ENCODE data around the gene MAP2K7.
"Not testable (repeated sequence)": the region's sequence is repeated elsewhere in the genome, so short reads cannot be mapped to it uniquely, and the experiment has no call there.

The MAP2K7 gene

GRCh38 chr19:7932276-7932929 lies 28.7 kb downstream of the MAP2K7 start:
- DNase-seq: no peak

GRCh38 chr19:7932930-7933300 lies 29.2 kb downstream of the MAP2K7 start:
- no peak for DNase-seq

GRCh38 chr19:7933411-7933810 lies 29.7 kb downstream of the MAP2K7 start:
- no peak for DNase-seq

GRCh38 chr19:7933828-7934725 lies 30.4 kb downstream of the MAP2K7 start:
- no peak for DNase-seq

- DNase-seq: no peak
Observed at GRCh38 chr19:7934766-7935165, 31.1 kb downstream of the MAP2K7 start.

- no peak for DNase-seq
Observed at GRCh38 chr19:7940841-7941240, 37.2 kb downstream of the MAP2K7 start.

- no peak for DNase-seq
Observed at GRCh38 chr19:7941895-7942596, 38.4 kb downstream of the MAP2K7 start.

- DNase-seq: no peak
Observed at GRCh38 chr19:7942981-7943443, 39.3 kb downstream of the MAP2K7 start.

- DNase-seq: peak; percentile 99
Observed at GRCh38 chr19:7943444-7944176, 39.9 kb downstream of the MAP2K7 start, which contains the start of gene TIMM44. TIMM44 (minus strand) TSS chr19:7943666; CDS start chr19:7943651, 15 bp downstream.

- peak; percentile 68 for DNase-seq
Observed at GRCh38 chr19:7944177-7944761, 40.6 kb downstream of the MAP2K7 start.

GRCh38 chr19:7947939-7948338 lies 44.3 kb downstream of the MAP2K7 start:
- no peak for DNase-seq

GRCh38 chr19:7953060-7953459 lies 49.4 kb downstream of the MAP2K7 start:
- DNase-seq: no peak

- DNase-seq: no peak
Observed at GRCh38 chr19:7953576-7953975, 49.9 kb downstream of the MAP2K7 start.

GRCh38 chr19:7955696-7956095 lies 52.0 kb downstream of the MAP2K7 start:
- DNase-seq: no peak

- DNase-seq: no peak
Observed at GRCh38 chr19:7959211-7959610, 55.5 kb downstream of the MAP2K7 start.

GRCh38 chr19:7961082-7961481 lies 57.4 kb downstream of the MAP2K7 start:
- not testable (repeated sequence) for DNase-seq

GRCh38 chr19:7961920-7962626 lies 58.4 kb downstream of the MAP2K7 start:
- DNase-seq: no peak

- DNase-seq: no peak
Observed at GRCh38 chr19:7962644-7963268, 59.1 kb downstream of the MAP2K7 start.

- no peak for DNase-seq
Observed at GRCh38 chr19:7963566-7963965, 59.9 kb downstream of the MAP2K7 start.
